Suprapubic skin (tissue), 2 donors: Measurements from ENCODE around the gene TRAPPC2B.

ENCODE experiments used
- EP300 ChIP-seq: sonication (generic); formaldehyde crosslinking; IDR thresholded peaks from one replicate; pipeline ENCODE4 v1.6.1; 2017; ENCODE audit warnings: antibody characterized with exemption
- POLR2A ChIP-seq, 2 donors: fragments of 450-650 bp; IDR thresholded peaks; one replicate each; pipeline ENCODE4 v1.6.1; 2017; ENCODE audit warnings: antibody characterized with exemption in 2 of 2, mild to moderate bottlenecking in 2 of 2, moderate library complexity in 2 of 2

- TF ChIP-seq POLR2A (IDR thresholded peaks at IDR 0.05) = no peak
- no peak for TF ChIP-seq EP300
Observed at GRCh38 chr19:57363688-57364181, 384 bp downstream of the TRAPPC2B start.
